Dermis blood vessel endothelial cell (primary cell): Measurements from ENCODE around the gene LDHD. TPM values are rescaled to one million over a fixed set of nuclear protein-coding genes. Genes with fewer than 3 reads are reported as not detected.
A peak's percentile ranks its signal among the peaks of the same experiment; 100 is the strongest.

Experiments
- DNase-seq: peaks from one replicate; pipeline ENCODE4 v3.0.0; 2010
- total RNA-seq: library from RNA; depleted of rRNA; stranded (reverse); fragments of >200 nt; gene quantifications from 2 replicates; pipeline ENCODE4 v1.2.3, GENCODE V29; 2014

Gene LDHD
- total RNA-seq, result 1.7 and 2.1 TPM in 2 replicates

GRCh38 chr16:75116081-75116910 lies at the start of gene LDHD:
Gene LDHD, minus strand, starts transcription at chr16:75116780. Its CDS starts 60 bp downstream, at chr16:75116720.
- DNase-seq, result peak; percentile 72

DNA sequence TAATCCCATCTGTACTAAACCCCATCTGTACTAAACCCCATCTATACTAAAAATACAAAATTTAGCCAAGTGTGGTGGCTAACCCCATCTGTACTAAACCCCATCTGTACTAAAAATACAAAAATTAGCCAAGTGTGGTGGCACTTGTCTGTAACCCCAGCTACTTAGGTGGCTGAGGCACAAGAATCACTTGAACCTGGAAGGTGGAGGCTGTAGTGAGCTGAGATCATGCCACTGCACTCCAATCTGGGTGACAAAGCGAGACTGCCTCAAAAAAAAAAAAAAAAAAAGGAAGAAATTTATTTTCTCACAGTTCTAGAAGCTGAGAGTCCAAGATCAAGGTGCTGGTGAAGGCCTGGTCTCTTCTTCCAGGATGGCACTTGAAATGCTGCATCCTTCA lies 43.8 kb upstream of the LDHD start:
- DNase-seq, result no peak

- no peak for DNase-seq
Measured at GRCh38 chr16:75152635-75153034, 36.1 kb upstream of the LDHD start.

- no peak for DNase-seq
Measured at GRCh38 chr16:75151798-75152197, 35.2 kb upstream of the LDHD start.

DNA sequence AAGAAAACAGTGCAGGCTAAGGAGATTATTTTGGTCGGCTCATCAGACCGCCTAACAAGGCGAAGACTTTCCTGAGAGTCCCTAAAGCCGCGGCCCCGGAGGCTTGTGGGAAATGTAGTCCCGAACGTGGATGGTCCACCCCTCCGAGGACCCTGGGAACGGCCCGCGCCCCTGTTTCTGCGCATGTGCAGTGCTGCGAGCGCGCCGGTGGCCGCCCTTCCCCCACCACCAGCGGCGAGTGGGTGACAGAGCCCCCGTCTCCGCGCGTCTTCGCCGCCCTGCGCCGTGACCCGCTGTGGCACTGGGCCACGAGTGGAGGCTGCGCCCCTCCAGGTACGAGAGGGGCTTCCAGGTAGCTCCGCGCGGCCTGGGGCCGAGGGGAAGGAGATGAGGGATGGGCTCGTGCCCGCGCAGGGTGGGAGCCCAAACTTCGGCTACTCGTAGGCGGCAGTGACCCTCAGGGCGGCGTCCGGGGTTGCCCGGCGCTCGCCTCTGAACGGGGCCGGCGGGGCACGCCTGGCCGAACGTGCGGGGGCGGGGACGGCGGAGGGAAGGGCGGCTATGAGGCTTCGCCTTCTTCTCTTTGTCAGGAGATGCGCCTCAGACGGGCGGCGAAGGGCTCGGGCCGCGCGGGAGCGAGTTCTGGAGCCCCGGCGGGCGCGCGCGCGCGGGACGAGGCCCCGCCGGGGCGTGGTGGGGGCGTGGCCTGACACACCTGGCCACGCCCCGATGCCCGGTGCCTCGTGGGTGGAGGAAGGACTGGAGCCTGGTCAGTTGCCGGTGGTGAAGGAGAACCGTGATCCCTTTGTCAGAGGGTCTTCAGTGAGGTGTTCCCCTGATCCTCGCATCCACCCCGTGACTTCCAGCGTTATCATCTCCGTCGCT lies 32.0 kb upstream of the LDHD start, which contains the start of gene ZFP1:
ZFP1 (plus strand) TSS at position 214 of the 885 bp plus-strand sequence. CDS start 4,428 bp downstream, outside the sequence.
- peak; percentile 94 for DNase-seq

DNA sequence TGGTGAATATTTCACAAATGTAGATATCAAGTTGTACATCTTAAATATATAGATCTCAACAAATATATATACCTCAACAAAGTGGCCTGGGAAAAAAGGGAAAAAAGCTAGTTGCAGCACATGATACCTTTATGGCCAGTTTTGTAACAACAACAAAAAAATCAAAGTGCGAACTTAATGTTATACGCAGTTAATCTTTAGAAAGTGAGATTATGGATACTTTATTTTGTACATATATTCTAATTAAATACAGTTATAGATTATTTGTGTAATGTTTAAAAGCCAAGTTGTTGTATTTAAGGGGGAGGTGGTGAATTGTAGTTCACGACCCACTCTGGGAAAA lies 31.4 kb upstream of the LDHD start:
- no peak for DNase-seq

- no peak for DNase-seq
Measured at GRCh38 chr16:75143941-75144340, 27.4 kb upstream of the LDHD start.

GRCh38 chr16:75139498-75139897 lies 22.9 kb upstream of the LDHD start:
- no peak for DNase-seq

DNA sequence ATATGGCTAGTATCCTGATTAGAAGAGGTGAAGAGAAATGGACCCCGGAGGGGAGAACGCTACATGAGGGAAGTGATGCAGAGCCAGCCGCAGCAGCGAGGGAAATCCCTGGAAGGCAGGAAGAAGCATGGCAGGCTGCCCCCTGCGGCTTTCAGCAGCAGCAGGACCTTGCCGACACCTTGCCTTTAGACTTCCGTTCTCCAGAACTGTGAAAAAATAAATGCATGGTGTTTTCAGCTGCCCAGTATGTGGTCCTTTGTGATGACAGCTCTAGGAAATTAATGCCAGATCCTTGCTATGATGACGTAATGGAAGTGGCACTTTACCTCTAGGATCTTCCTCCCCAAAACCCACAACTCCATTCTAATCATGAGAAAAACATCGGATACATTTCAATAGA lies 22.1 kb upstream of the LDHD start:
- DNase-seq, result peak; percentile 50

DNA sequence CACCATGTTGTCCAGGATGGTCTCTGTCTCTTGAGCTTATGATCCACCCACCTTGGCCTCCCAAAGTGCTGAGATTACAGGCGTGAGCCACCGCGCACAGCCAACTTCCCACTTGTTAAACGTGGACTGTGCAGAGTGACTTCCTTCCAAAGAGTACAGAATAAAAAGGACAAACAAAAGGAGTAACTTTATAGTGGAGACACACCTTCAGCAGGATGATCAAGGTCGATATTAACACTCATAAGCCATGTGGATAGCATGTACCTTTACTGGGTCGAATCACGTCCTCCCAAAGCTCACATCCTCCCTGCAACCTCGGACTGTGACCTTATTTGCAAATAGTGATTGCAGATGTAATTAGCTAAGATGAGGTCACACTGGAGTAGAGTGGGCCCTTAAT lies 21.7 kb upstream of the LDHD start:
- DNase-seq, result no peak

GRCh38 chr16:75131081-75131480 lies 14.5 kb upstream of the LDHD start:
- no peak for DNase-seq

- no peak for DNase-seq
Measured at GRCh38 chr16:75130150-75130771, 13.7 kb upstream of the LDHD start.

DNA sequence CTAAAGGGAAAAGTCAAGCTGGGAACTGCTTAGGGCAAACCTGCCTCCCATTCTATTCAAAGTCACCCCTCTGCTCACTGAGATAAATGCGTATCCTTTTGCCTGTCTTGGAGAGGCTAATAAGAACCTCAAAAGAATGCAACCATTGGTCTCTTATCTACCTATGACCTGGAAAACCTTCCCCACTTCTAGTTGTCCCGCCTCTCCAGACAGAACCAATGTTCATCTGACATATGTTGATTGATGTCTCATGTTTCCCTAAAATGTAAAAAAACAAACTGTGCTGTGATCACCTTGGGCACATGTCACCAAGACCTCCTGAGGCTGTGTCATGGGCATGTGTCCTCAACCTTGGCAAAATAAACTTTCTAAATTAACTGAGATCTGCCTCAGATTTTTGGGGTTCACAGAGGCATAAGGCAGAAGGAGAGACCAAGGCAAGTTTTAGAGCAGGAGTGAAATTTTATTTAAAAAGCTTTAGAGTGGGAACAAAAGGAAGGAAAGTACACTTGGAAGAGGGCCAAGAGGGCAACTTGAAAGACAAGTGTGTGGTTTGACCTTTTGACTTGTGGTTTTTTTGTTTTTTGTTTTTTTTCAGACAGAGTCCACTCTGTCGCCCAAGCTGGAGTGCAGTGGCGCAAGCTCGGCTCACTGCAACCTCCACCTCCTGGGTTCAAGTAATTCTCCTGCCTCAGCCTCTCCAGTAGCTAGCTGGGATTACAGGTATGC lies 13.0 kb upstream of the LDHD start:
- DNase-seq, result peak; percentile 65

DNA sequence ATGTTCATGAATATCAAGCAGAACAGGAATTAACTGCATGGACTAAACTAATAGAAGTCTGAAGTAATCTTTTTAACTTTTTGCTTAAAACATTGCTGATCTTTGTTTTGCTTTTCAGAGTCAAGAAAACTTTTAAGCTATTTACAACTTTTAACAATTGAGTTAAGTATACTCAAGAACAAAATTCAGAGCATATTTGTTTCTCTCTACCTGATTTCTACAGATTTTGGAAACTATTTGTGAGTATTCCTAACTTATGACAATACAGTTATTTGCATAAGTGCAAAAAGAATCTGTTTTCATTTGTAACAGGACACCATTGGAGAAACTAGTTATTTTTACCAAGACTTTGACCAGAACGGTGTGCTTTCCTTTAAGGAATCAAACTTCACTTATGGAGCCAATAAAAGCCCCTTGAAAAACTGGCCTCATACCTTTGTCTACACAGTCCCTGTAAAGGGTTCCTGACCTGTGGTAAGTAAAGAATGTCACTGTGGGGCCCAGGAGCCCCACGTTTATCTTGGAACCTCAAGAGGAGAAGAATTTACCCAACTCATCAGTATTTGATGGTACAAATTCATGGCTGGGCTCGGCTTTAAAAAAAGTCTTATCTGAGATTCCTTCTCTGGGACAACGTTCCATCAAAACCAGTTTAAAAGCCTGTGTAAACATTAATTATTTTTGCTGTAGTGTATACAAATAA lies 11.3 kb upstream of the LDHD start:
- DNase-seq, result no peak

DNA sequence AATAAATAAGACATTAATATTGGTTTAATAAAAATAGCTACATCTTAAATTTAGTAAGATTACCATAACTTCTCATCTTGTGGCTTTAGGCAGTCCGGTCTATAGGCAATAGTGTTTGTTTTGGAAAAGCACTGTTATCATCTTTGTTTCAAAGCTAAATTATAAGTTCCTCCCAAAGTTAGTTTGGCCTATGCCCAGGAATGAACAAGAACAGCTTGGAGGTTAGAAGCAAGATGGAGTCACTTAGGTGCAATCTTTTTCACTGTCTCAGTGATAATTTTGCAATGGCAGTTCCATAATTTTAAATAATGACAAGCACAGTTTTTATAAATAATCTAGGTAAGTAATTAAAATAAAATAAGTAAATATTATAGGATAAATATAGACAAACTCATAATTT lies 6.0 kb upstream of the LDHD start:
- DNase-seq, result no peak

- DNase-seq, result no peak
Measured at GRCh38 chr16:75121949-75122568, 5.5 kb upstream of the LDHD start.

- DNase-seq, result no peak
Measured at GRCh38 chr16:75120253-75120652, 3.7 kb upstream of the LDHD start.

DNA sequence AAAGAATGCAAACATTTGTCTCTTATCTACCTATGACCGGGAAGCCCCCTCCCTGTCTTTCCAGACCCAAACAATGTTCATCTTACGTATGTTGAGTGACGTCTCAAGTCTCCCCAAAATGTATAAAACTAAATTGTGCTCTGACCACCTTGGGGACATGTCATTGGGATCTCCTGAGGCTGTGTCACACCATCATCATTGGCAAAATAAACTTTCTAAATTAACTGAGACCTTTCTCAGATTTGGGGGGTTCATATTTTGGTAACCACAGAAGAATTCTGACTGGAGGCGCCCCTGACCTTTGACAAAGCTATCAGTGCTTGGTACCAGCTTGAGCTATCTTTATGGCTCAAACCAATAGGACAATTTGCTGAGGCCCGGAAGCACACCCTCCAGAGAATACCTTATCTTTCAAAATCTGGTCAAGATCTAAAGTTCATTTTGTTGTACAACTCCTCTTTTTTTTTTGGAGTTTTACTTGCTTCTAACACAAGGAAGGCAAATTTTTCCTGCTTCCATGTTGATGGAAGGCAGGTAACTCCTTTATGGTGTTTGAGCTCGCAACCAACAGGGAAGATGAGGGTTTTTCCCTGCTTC lies 2.5 kb upstream of the LDHD start:
- no peak for DNase-seq

DNA sequence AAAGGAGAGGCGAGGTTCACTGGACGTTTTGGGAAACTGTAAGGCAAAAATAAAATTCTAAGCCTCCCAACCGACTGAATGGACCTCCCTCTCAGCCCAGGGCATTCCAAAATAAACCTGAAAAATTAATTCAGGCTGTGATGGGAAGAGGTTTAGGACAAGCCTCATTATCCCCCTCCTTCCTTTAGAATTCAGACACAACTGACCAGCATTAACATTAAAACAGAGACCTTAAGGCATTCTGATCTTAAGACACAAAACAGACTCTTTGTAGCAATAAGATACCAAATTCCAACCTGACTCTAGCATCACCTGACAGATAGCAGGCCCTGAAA lies 298 bp upstream of the LDHD start:
- DNase-seq, result no peak

- DNase-seq, result no peak
Measured at GRCh38 chr16:75114946-75115825, 1.4 kb downstream of the LDHD start.
